IPS-18c (cell line): Measurements from ENCODE around the gene LIMCH1.

Experiments used
- H3K4me3 ChIP-seq: 2 replicates; pipeline ENCODE4 v1.7.0; 2013; ENCODE audit warnings: low read depth, mild to moderate bottlenecking, low read length, moderate library complexity; ENCODE audit not compliant: insufficient read depth
- H3K9me3 ChIP-seq: one replicate; pipeline ENCODE4 v1.6.1; 2013; ENCODE audit warnings: mild to moderate bottlenecking, low read length, moderate library complexity; ENCODE audit not compliant: control insufficient read depth, insufficient read depth

The LIMCH1 gene

GRCh38 chr4:41580007-41580406 is 42.0 kb downstream of the LIMCH1 start:
- Histone ChIP-seq H3K4me3 (no peak overlapping the region), H3K9me3 (no peaks in the 10 kb centered on the region)

GRCh38 chr4:41586675-41587225 is 48.8 kb downstream of the LIMCH1 start:
- H3K4me3 ChIP-seq = no peak overlapping the region
- H3K9me3 ChIP-seq = no peaks in the 10 kb centered on the region

DNA sequence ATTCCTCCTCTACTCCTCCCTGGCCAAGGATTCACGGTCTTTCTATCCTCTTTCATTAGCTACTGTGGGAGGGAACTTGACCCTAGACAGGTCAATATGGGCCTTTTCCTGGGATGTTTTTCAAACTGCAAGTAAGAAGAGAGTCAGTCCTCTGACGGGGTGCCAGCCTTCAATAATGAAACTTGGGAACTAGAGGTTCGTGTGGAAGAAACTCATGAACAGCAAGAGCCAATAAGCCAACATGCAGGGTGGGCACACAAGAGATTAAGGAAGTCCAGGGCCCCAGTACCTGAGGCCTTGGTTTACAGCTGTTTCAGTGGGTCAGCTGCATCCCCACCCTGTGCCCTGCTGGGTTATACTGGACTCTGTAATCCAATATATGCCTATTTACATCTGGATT is 49.3 kb downstream of the LIMCH1 start:
- Histone ChIP-seq H3K4me3 (no peak overlapping the region), H3K9me3 (no peaks in the 10 kb centered on the region)

DNA sequence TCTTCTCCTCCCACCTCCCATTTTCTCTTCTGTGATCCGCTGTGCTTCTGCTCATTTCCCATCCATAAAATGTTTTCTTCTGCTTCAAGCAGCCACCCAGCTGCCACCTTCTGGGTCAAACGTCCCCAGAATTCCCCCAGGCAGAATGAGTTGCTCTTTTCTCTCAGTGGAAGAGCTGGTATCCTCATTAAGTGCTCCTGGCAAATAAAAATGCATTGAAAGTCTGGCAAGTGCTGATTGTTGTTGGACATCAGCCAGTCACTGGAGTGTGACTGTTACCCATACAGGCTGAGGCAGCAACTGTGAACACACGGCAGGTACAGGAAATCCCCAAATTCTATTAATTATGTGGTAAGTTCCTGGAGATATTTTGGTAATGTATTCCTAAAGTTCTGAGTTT is 52.6 kb downstream of the LIMCH1 start:
- H3K4me3 ChIP-seq = no peak overlapping the region
- H3K9me3 ChIP-seq = no peaks in the 10 kb centered on the region

DNA sequence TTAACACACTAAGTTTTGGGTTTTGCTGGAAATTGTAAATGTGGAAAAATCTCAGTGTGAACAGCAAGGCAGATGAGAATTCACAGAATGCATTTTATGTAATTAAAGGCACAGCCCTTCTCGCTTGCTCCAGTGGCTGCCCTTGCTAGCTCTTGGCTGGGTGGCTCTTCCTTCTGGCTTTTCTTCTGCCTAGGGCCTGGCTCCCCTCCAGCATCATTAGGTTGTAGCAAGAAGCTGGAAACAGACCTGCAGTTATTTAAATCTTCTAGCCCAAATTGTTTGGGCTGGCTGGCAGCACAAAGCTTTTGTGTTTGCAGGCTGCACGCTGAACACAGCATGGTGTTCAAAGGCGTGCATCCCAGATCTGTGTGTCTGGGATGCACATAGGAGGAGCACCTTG is 56.5 kb downstream of the LIMCH1 start:
- H3K9me3 ChIP-seq = no peaks in the 10 kb centered on the region
- no peak overlapping the region for H3K4me3 ChIP-seq

- Histone ChIP-seq H3K9me3 (no peaks in the 10 kb centered on the region), H3K4me3 (no peak overlapping the region)
Measured at GRCh38 chr4:41597494-41597893, 59.5 kb downstream of the LIMCH1 start.

- Histone ChIP-seq H3K9me3 (no peaks in the 10 kb centered on the region), H3K4me3 (no peak overlapping the region)
Measured at GRCh38 chr4:41598580-41598979, 60.6 kb downstream of the LIMCH1 start.

DNA sequence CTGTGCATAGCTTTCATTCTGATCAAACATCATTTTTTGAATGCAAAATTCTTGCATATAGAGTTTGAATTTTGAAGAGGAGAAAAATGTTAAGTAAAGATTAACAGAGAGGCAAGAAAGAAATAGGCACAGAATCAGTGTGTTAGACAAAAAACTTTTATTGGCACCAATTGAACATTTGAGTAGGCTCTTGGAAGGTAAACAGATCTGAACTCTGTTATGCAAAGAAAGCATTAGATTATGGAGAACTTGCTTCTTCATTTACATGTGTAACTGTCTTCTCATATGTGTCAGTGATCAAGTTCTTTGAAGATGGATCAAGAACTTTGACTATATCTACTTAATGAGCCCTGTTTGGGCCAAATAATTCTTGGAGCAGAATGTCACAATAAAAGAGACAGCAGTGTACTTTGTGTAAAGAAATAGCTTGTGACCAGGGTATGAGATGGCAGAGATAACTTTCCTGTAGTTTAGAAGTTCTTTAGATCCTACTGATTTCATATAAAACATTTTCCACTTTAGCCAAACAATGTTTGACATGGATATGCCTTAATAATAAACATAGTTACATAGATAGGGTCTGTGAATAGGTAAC is 61.3 kb downstream of the LIMCH1 start:
- no peak overlapping the region for H3K4me3 ChIP-seq
- no peaks in the 10 kb centered on the region for H3K9me3 ChIP-seq

- H3K4me3 ChIP-seq = no peak overlapping the region
Measured at GRCh38 chr4:41600243-41600912, 62.4 kb downstream of the LIMCH1 start.

GRCh38 chr4:41601025-41601424 is 63.1 kb downstream of the LIMCH1 start:
- no peak overlapping the region for H3K4me3 ChIP-seq
- H3K9me3 ChIP-seq = no peaks in the 10 kb centered on the region

More at GRCh38 chr4:41600243-41600912, 62.4 kb downstream of the LIMCH1 start:
- H3K9me3 ChIP-seq = no peaks in the 10 kb centered on the region

DNA sequence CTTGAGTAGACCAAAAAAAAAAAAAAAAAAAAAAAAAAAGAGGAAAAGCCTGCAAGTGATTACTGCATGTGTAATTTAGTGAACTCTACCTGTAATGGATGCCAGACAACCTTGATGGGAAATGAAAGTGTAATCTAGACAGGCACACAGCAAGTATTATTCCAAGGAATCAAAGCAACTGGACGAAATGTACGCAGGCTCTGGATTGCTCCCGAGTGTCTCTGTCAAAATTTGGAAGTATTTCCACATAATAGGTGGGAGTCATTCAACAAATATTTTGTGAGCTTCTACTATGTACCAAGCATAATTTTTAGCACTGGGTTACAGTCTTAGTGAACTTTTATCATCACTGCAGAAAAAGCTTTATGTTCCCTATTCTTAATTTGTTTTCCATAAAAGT is 64.2 kb downstream of the LIMCH1 start:
- H3K9me3 ChIP-seq = no peaks in the 10 kb centered on the region
- no peak overlapping the region for H3K4me3 ChIP-seq

DNA sequence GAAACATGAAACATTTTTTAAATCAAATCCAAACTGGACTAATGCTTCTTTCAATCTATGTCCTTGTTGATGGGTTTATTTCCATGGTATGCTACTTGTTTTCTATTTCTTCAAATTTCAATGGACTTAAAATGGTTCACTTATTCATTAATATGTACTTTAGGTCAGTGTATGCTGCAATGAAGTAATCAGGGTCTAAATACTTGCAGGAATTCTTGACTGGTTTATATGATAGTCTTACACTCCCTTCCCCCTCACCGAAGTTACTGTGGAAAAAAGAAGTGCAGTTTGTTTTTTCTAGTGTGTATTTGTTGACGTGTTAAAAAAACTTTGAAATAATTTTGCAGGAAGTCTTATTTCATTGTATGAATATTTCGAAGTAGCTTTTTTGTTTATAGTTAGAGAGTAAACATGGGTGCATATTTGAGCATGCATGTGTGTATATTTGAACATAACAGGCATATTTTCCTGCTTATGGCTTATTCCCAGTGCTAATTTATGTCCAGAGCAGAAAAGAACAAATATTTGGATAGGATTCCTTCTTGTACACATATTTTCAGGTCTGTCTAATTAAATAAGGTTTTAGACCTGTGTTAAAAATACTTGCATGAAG is 65.0 kb downstream of the LIMCH1 start:
- Histone ChIP-seq H3K9me3 (no peaks in the 10 kb centered on the region), H3K4me3 (no peak overlapping the region)

DNA sequence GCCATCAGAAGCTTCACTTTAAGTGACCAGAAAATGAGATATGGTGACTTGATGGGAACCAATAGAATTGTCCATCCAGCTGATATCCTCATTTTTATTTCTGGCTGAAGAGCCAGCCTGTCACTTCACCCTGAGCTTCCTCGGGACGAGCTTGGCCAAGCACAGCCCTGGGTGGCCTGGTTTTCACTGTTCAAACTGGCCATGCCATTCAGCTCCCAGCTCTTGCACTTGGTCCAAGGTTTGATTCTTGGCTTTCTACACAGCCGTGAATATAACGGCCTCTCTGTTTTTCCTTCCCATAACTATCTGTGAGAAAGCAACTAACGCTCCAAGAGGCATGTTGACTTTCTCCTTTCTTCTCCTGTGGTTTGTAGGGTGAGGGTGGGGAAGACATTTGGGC is 71.9 kb downstream of the LIMCH1 start:
- Histone ChIP-seq H3K9me3 (no peaks in the 10 kb centered on the region), H3K4me3 (no peak overlapping the region)

GRCh38 chr4:41610474-41610873 is 72.5 kb downstream of the LIMCH1 start:
- H3K4me3 ChIP-seq = no peak overlapping the region
- H3K9me3 ChIP-seq = no peaks in the 10 kb centered on the region

DNA sequence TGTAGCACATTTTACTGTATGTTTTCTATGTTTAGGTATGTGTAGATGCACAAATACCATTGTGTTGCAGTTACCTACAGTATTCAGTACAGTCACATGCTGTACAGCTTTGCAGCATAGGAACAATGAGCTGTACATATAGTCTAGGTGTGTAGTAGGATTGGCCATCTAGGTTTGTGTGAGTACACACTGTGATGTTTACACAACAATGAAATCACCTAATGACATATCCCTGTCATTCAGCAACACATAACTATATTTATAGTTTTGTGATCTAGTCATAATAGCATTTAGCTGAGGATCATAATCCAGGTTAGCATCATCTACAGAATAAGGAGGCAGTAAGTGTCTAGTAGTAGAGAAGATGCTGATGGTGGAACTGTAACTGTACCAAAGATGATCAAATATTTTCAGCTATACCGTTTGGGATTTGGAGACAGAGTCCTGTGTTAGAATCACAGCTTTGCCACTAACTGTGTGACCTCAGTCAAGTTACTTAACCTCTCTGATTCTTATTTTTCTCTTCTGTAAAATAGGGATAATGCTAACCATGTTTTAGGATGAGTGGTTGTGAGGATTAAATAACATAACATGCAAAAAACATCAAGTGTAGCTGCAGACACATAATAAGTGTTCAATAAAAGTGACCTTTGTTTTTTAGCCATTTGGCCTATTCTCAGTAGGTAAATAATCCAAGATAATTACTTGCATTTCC is 73.3 kb downstream of the LIMCH1 start:
- no peak overlapping the region for H3K4me3 ChIP-seq
- no peaks in the 10 kb centered on the region for H3K9me3 ChIP-seq

DNA sequence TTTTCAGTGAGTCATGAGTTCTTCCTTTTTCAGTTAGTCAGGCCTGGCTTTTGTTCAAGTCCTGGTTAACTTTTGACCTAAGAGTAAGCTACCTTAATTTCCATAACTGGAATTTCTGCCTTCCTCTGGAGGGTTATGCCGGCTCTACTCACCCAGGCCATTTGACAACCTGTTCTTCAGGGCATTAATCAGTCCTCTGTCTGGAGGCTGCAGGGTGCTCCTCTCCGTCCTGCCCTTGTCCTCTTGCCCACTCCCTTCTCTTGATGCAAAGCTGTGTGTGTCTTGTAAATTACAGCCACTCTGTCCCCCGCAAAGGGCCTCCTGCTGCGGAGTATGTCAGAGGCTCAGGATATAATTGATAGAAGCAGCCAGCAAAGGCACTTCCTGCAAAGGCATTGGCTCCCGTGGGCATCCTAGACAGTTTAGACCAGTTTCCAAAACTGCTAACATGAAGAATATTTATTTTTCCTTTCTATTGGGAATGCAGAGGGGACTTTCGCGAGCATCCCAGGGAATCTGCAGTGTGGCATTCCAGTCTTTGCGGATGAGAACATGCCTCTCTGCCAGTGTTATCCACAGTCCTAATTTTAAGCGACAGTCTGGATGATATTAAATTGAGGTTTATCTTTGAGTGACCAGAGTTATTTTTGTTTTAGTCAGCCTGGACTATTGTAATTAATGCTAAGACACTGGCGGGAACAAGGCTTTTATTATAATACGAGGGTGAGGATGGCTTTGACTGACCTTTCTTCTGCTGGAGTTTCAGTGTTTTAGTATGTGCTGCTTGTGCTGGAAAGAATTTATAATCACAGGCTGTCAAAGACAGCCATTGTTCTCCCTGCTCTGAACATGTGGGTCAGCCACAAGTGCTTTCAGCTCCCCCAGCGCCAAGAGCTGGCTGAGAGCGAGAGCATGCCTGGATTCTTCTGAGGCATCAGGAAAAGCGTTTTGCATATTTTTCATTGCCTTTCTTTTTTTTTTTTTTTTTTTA is 74.2 kb downstream of the LIMCH1 start:
- no peak overlapping the region for H3K4me3 ChIP-seq
- H3K9me3 ChIP-seq = no peaks in the 10 kb centered on the region

DNA sequence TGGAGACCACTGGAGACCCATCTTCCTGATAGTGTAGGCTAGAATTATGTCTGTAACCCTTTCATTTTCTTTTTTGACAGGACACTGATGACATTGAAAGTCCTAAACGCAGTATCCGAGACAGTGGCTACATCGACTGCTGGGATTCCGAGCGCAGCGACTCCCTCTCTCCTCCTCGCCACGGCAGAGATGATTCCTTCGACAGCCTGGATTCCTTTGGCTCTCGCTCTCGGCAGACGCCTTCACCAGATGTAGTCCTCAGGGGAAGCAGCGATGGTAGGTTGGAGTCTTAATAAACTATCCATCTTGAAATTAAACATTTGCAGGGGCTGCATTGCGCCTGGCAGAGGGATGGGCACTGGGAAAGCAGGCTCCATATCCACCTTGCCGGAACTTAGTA is 75.4 kb downstream of the LIMCH1 start:
- H3K9me3 ChIP-seq = no peaks in the 10 kb centered on the region

More for the DNA sequence above, 75.4 kb downstream of the LIMCH1 start:
- H3K4me3 ChIP-seq = no peak overlapping the region; the same call in 1 of the 2 replicates
